ENCODE measurements around the gene SET. TPM values are rescaled to one million over a fixed set of nuclear protein-coding genes. Genes with fewer than 3 reads are reported as not detected.
"Not testable (repeated sequence)": the region's sequence is repeated elsewhere in the genome, so short reads cannot be mapped to it uniquely, and the experiment has no call there.

The SET gene
- total RNA-seq, 1 experiment from 2014 or later: 420 TPM

GRCh38 chr9:128687453-128687852 lies 1.6 kb upstream of the SET start:
- no peak for DNase-seq (ENCODE audit: low spot score)

- DNase-seq (ENCODE audit: low spot score): no peak
These were observed 312 bp downstream of the SET start for GRCh38 chr9:128689293-128689774.

- peak; percentile 19 for DNase-seq (ENCODE audit: low spot score)
These were observed 1.0 kb downstream of the SET start for GRCh38 chr9:128689820-128690683.

- no peak for DNase-seq (ENCODE audit: low spot score)
These were observed 1.6 kb downstream of the SET start for GRCh38 chr9:128690684-128691034.

- DNase-seq (ENCODE audit: low spot score): not testable (repeated sequence)
These were observed 4.7 kb downstream of the SET start for GRCh38 chr9:128693738-128694137.

GRCh38 chr9:128694344-128694743 lies 5.3 kb downstream of the SET start:
- no peak for DNase-seq (ENCODE audit: low spot score)

- DNase-seq (ENCODE audit: low spot score): no peak
These were observed 8.1 kb downstream of the SET start for GRCh38 chr9:128696923-128697707.

GRCh38 chr9:128699096-128699795 lies 10.2 kb downstream of the SET start:
- DNase-seq (ENCODE audit: low spot score): not testable (repeated sequence)

- DNase-seq (ENCODE audit: low spot score): no peak
These were observed 12.3 kb downstream of the SET start for GRCh38 chr9:128701227-128701854.

GRCh38 chr9:128702445-128702948 lies 13.5 kb downstream of the SET start, which contains the start of gene PKN3:
Gene PKN3 (plus strand): TSS chr9:128702503. CDS start chr9:128702916, 413 bp downstream.
- DNase-seq (ENCODE audit: low spot score): peak; percentile 88

GRCh38 chr9:128702949-128703615 lies 14.1 kb downstream of the SET start:
- DNase-seq (ENCODE audit: low spot score): no peak

GRCh38 chr9:128703616-128704355 lies 14.8 kb downstream of the SET start:
- DNase-seq (ENCODE audit: low spot score): peak; percentile 39

- no peak for DNase-seq (ENCODE audit: low spot score)
These were observed 15.3 kb downstream of the SET start for GRCh38 chr9:128704356-128704670.

- no peak for DNase-seq (ENCODE audit: low spot score)
These were observed 16.3 kb downstream of the SET start for GRCh38 chr9:128705051-128705965.

GRCh38 chr9:128706045-128706444 lies 17.0 kb downstream of the SET start:
- no peak for DNase-seq (ENCODE audit: low spot score)

GRCh38 chr9:128706671-128707381 lies 17.8 kb downstream of the SET start:
- no peak for DNase-seq (ENCODE audit: low spot score)

GRCh38 chr9:128707446-128707845 lies 18.4 kb downstream of the SET start:
- DNase-seq (ENCODE audit: low spot score): no peak
